ENCODE data around the gene NADSYN1.

Gene NADSYN1

GRCh38 chr11:71490044-71490730 is 37.2 kb downstream of the NADSYN1 start (continued):
- TF ChIP-seq ZNF18 (tag by site-specific recombination; IDR thresholded peaks at IDR 0.05), result no peak

GRCh38 chr11:71490731-71491390 is 37.9 kb downstream of the NADSYN1 start:
- no peak overlapping the region for H3K4me3 ChIP-seq (ENCODE audit: low read depth, low read length)
- H3K4me1 ChIP-seq (ENCODE audit: control insufficient read depth, insufficient read depth, low read length), result no peaks in the 10 kb centered on the region
- peaks cover 4 to 55% of the 10 kb centered on the region in 2 experiments; a peak in 2 of 3 replicates for H3K36me3 ChIP-seq (ENCODE audit: control insufficient read depth in 2 of 2, insufficient read depth in 1 of 2, low read length in 2 of 2)
- H3K27ac ChIP-seq (ENCODE audit: extremely low read depth, low read depth, low read length), result no peak overlapping the region
- POLR2A ChIA-PET, result no interaction called here
- TF ChIP-seq ZNF10 (tag by site-specific recombination; IDR thresholded peaks at IDR 0.05) (no peak), CTCF (tag by site-specific recombination; IDR thresholded peaks at IDR 0.05) (no peak)
- CTCF ChIA-PET, result no interaction called here
- no peaks in the 10 kb centered on the region for H3K9me3 ChIP-seq (ENCODE audit: control insufficient read depth, insufficient read depth, low read depth, low read length)

GRCh38 chr11:71491531-71491930 is 38.5 kb downstream of the NADSYN1 start:
- Histone ChIP-seq H3K9me3 (ENCODE audit: control insufficient read depth, insufficient read depth, low read depth, low read length) (no peaks in the 10 kb centered on the region), H3K4me3 (ENCODE audit: low read depth, low read length) (no peak overlapping the region), H3K4me1 (ENCODE audit: control insufficient read depth, insufficient read depth, low read length) (no peaks in the 10 kb centered on the region), H3K36me3 (ENCODE audit: control insufficient read depth in 2 of 2, insufficient read depth in 1 of 2, low read length in 2 of 2) (peaks cover 0 to 55% of the 10 kb centered on the region in 2 experiments; a peak in 2 of 3 replicates), H3K27ac (ENCODE audit: extremely low read depth, low read depth, low read length) (no peak overlapping the region)
- CTCF ChIA-PET, result no interaction called here
- TF ChIP-seq ZBTB7A (tag by site-specific recombination; IDR thresholded peaks at IDR 0.05; ENCODE audit: low read depth), result no peak
- no peak for TF ChIP-seq ZNF37A (tag by site-specific recombination; IDR thresholded peaks at IDR 0.05)
- TF ChIP-seq ZNF214 (tag by site-specific recombination; IDR thresholded peaks at IDR 0.05; ENCODE audit: borderline replicate concordance), result no peak
- TF ChIP-seq WT1 (tag by site-specific recombination; IDR thresholded peaks at IDR 0.05), result no peak
- no peak for TF ChIP-seq ZNF335 (tag by site-specific recombination; conservative IDR thresholded peaks at IDR 0.05)
- TF ChIP-seq ZNF280C (tag by site-specific recombination; IDR thresholded peaks at IDR 0.05), result no peak
- TF ChIP-seq ZBTB48 (tag by site-specific recombination; IDR thresholded peaks at IDR 0.05), result no peak
- POLR2A ChIA-PET, result interaction anchor here (0.8 kb wide), 1 partner anchor 57 kb away, joined by 3 read pairs; no protein-coding TSS in a partner anchor

- peaks cover 0 to 56% of the 10 kb centered on the region in 2 experiments; a peak in 1 of 3 replicates for H3K36me3 ChIP-seq (ENCODE audit: control insufficient read depth in 2 of 2, insufficient read depth in 1 of 2, low read length in 2 of 2)
- no peaks in the 10 kb centered on the region for H3K4me1 ChIP-seq (ENCODE audit: control insufficient read depth, insufficient read depth, low read length)
- no peaks in the 10 kb centered on the region for H3K9me3 ChIP-seq (ENCODE audit: control insufficient read depth, insufficient read depth, low read depth, low read length)
- ChIA-PET POLR2A (interaction anchor here (0.8 to 1.5 kb wide), 2 partner anchors 39 to 57 kb away, joined by 3 to 6 read pairs; partner anchors contain the start of gene NADSYN1), CTCF (no interaction called here)
- no peak overlapping the region for H3K27ac ChIP-seq (ENCODE audit: extremely low read depth, low read depth, low read length)
- H3K4me3 ChIP-seq (ENCODE audit: low read depth, low read length), result no peak overlapping the region
- TF ChIP-seq ZNF654 (tag by site-specific recombination; IDR thresholded peaks at IDR 0.05; ENCODE audit: low read depth), result no peak
- no peak for TF ChIP-seq ZNF138 (tag by site-specific recombination; IDR thresholded peaks at IDR 0.05; ENCODE audit: borderline replicate concordance)
- no peak for TF ChIP-seq GLI4 (tag by site-specific recombination; IDR thresholded peaks at IDR 0.05)
- no peak for TF ChIP-seq RBAK (tag by site-specific recombination; IDR thresholded peaks at IDR 0.05)
- TF ChIP-seq REST (tag by site-specific recombination; IDR thresholded peaks at IDR 0.05), result no peak
- no peak for TF ChIP-seq ZNF626 (tag by site-specific recombination; IDR thresholded peaks at IDR 0.05)
- TF ChIP-seq ZIC2 (tag by site-specific recombination; IDR thresholded peaks at IDR 0.05), result no peak
- no peak for TF ChIP-seq ZBTB17 (tag by site-specific recombination; IDR thresholded peaks at IDR 0.05)
- no peak for TF ChIP-seq ZNF223 (tag by site-specific recombination; IDR thresholded peaks at IDR 0.05)
- no peak for TF ChIP-seq ZFP37 (tag by site-specific recombination; IDR thresholded peaks at IDR 0.05)
These were observed 38.9 kb downstream of the NADSYN1 start for GRCh38 chr11:71491940-71492339.
